GM18511 (cell line): ENCODE results near the gene EXOC3L2.
A peak's percentile ranks its signal among the peaks of the same experiment; 100 is the strongest.

Source experiments
- ATAC-seq: cut with Tn5 transposase; IDR thresholded peaks from one replicate; pipeline ENCODE4 v1.9.1; 2021; ENCODE audit warnings: mild to moderate bottlenecking, moderate library complexity; ENCODE audit not compliant: unreplicated experiment

Gene EXOC3L2

DNA sequence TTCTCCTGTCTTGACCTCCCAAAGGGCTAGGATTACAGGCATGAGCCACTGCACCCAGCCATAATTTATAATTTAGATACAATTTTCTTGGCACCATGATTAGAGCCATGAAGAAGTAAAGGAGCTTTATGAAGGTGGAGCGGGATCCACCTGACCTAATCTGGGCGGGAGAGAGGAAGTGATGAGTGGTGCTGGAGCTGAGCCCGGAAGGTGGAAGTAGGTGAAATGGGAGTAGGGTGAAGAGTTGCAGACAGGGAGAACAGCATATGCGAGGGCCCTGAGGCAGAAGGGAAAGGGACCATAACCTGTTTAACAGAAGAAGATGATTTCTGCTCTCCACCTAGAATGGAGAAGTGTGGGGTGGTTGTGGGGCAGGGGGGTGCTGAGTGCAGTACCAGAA lies 62.4 kb downstream of the EXOC3L2 start:
- ATAC-seq: no peak

DNA sequence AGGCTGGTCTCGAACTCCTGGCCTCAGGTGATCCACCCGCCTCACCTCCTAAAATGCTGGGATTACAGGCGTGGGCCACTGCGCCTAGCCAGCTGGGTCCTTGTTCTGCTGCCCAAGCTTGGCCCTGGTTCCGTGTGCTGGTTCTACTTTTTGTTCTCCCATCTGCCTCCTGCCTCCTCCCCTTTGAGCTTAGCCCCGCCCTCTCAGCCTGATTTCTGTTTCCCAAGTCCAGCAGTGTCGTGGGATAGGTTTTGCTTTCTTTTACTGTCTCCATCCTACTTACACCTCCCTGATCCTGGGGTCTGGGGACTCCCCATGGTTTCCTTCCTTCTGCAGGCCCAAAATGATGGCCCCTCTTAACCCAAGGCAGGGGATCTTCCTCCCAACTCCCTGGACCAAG lies 64.3 kb downstream of the EXOC3L2 start:
- no peak for ATAC-seq

DNA sequence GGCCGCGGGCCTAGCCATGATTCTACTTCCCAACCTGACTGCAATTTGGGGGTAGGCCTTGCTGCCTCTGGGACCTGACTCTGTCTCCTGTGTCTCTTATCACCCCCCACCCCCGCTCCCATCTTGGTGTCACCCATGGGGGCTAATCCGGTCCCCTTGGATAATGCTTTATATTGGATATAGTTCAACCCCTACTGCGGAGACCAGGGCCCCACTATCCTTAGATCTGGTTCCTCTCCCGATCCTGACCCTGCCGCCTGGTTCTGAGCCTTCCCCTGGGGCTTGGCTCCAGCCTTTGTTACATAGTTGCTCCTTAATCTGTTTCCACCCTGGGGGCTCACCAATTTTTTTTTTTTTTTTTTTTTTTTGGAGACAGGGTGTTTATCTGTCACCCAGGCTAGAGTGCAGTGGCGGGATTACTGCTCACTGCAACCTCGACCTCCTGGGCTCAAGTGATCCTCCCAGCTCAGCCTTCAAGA lies 65.3 kb downstream of the EXOC3L2 start:
- no peak for ATAC-seq

DNA sequence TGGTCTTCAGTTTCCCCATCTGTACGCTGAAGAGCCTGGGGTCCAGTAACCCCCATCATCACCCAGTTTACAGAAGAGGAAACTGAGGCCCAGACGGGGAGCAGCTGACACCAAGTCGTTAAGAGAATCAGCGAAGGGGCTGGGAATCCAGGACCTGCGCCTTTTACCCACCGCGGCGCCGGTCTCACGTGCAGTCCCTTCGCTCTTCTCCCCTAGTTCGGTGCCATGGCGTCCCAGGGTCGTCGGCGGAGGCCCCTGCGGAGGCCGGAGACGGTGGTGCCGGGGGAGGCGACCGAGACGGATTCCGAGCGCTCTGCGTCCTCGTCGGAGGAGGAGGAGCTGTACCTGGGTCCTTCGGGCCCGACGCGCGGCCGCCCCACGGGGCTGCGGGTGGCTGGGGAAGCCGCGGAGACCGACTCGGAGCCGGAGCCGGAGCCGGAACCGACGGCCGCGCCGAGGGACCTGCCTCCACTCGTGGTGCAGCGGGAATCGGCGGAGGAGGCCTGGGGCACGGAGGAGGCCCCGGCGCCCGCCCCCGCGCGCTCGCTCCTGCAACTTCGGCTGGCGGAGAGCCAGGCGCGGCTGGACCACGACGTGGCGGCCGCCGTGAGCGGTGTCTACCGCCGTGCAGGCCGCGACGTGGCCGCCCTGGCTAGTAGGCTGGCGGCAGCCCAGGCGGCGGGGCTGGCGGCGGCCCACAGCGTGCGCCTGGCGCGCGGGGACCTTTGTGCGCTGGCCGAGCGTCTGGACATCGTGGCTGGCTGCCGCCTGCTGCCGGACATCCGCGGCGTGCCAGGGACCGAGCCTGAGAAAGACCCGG lies 65.9 kb downstream of the EXOC3L2 start:
- ATAC-seq: no peak

DNA sequence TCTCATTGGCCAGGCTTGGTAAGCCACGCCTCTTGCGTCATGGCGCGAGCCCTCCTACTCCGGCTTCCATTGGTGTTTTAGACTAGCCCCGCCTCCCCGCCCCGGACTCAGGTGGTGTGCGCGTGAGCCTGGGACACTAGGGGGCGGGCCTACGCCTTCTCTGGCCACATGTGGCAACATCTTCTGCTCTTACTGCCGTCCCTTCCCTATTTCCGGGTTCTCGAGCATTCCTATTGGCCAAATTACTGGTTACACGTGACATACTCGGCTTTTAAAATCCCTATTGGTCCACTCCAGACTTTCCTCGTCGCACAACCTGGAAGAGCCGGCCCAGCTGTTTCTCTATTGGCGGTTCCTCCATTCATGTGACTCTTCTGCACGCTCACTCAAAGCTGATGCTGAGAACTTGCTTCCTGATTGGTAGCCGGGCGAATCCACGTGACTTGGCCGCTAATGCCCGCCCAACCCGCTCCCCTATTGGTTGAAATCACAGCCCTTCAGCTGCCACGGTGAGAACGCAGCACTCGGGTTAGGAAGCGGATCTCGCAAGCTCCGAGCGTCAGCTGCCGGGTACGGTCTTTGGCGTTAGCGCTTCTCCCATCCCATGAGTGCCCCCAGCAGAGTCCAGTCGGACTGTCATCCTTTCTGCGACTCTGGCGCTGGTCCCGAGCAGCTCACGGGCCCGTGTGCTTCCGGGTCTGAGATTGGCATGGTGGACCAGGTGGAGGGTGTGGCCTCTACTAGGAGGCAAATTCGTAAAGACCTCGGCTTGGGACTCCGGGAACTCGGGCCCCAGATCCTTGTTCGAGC lies 66.7 kb downstream of the EXOC3L2 start, which contains the start of gene BLOC1S3:
BLOC1S3 (plus strand) TSS at position 523 of the 810 bp plus-strand sequence. CDS start 513 bp downstream, outside the sequence.
- peak; percentile 84 for ATAC-seq

DNA sequence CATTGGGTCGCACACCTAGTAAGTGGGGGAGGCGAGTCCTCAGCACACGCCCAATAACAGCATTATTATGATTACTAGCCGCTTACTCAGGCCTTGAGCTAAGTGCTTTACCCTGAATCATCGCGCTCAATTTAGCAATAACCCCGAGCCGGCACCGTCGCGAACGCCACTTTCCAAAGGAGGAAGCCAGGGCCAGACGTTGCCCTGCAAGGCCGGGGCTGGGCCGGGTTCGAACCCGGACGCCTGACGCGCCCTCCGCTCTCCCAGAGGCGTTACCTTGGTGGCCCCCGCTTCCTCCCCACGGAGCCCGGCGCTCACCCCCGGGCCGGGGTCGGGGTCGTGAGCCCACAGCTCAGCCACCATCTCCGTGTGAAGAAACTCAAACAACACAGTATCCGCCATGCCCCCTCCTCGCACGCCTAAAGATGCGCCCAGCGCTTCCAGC lies 67.4 kb downstream of the EXOC3L2 start, which contains the start of gene TRAPPC6A:
TRAPPC6A (minus strand) TSS at position 421 of the 445 bp plus-strand sequence; CDS start at position 402, 19 bp downstream.
- peak; percentile 14 for ATAC-seq

DNA sequence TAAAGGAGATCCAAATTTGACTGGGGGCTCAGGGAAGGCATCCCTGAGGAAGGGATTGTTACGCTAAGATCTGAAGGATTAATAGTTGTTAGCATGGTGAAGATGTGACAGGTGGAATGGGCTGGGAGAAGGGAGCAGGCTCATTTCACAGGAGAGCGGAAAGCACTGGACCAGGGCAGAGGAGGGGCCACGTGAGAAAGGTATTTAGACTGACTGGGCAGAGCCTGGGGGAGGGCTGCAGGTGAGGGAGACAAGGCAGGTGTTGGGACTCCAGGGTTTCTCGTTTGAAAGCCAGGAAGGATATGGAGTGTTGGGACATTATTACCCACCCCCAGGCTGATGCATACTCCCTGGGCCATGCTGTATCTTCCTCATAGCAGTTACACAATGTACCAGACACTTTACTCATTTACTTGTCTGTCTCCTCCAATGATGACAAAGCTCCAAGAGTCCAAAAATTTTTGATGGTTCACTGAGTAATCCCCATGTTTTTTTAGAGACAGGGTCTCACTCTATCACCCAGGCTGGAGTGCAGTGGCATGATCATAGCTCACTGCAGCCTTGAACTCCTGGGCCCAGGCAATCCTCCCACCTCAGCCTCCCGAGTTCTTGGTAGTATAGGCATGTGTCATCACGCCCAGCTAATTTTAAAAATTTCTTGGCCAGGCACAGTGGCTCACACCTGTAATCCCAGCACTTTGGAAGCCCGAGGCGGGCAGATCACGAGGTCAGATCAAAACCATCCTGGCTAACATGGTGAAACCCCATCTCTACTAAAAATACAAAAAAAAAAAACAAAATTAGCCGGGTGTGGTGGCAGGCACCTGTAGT lies 69.5 kb downstream of the EXOC3L2 start:
- no peak for ATAC-seq

DNA sequence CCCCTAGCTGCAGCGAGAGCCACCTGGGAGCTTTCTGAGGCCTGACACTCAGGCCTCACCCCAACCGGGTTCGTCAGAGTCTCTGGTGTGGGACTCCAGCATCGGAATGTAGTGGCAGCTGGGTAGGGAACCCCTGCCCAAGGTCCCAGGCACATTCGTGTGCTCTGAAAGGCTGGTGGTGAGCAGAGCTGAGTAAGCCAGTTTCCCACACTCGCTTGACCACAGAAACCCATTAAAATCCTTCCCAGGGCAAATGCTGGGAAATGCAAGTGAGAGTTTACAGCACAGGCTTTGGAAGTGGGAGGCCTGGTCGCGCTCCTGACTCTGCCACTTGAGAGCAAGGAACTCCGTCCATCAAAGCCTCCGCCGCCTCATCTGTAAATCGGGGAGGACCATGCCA lies 71.4 kb downstream of the EXOC3L2 start:
- no peak for ATAC-seq

DNA sequence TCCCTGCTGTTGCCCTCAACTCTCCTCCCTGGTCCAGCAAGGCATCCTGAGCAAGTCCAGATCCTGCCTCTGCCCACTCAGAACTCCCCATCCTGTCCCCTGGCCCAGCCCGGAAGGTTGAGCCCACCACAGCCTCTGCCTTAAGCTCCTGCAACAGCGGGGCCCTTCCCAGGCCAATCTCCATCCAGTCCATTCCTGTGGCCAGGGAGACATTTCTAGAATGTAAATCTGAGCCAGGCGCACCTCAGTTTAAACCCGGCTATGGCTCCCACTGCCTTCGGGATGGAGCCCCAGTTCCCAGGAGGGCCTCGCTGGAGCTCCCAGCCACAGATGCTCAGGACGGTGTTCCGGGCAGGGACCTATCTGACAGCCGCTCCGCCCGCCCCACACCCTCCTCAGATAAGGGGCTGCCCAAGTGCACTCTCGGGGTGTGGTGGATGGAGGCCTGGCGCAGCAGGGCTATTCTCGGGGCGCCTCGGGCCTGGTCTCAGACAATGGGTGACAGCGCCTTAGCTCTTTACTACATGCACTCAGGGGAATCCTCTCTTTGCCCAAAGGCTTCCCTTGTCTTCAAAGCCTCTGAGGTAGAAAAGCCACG lies 72.5 kb downstream of the EXOC3L2 start:
- no peak for ATAC-seq

DNA sequence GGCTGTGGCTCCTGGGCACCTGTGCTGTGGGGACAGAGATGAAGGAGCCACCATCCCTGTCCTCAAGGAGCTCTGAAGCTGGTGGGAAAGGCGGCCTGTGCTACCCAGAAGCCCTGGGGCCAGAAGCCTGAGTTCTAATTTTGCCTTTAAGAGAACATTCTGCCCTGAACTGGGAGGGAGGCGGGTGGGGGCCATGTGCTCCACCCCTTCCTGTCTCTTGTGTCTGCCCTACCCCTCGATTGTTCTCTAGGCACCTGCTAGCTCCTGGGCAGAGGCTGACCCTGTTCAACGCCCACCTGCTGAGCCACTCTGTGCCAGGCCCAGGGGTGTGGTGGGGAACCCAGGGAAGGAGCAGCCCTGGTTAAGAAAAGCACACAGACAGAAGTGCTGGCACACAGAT lies 73.0 kb downstream of the EXOC3L2 start:
- no peak for ATAC-seq

DNA sequence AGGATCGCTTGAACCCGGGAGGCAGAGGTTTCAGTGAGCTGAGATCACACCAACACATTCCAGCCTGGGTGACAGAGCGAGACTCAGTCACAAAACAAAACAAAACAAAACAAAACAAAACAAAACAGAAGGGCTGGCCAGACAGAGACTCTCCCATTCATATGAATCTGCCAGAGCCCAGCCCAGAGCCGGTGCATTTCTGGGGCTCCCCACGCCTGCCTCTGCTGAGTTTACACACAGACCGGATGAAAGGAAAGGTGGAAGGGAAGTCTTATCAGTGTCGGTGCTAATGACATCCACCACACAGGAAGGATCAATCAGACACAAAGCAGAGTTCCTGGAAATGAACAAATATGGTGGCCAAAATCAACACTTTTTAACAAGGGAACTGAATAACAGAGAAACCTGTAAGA lies 74.0 kb downstream of the EXOC3L2 start:
- no peak for ATAC-seq

DNA sequence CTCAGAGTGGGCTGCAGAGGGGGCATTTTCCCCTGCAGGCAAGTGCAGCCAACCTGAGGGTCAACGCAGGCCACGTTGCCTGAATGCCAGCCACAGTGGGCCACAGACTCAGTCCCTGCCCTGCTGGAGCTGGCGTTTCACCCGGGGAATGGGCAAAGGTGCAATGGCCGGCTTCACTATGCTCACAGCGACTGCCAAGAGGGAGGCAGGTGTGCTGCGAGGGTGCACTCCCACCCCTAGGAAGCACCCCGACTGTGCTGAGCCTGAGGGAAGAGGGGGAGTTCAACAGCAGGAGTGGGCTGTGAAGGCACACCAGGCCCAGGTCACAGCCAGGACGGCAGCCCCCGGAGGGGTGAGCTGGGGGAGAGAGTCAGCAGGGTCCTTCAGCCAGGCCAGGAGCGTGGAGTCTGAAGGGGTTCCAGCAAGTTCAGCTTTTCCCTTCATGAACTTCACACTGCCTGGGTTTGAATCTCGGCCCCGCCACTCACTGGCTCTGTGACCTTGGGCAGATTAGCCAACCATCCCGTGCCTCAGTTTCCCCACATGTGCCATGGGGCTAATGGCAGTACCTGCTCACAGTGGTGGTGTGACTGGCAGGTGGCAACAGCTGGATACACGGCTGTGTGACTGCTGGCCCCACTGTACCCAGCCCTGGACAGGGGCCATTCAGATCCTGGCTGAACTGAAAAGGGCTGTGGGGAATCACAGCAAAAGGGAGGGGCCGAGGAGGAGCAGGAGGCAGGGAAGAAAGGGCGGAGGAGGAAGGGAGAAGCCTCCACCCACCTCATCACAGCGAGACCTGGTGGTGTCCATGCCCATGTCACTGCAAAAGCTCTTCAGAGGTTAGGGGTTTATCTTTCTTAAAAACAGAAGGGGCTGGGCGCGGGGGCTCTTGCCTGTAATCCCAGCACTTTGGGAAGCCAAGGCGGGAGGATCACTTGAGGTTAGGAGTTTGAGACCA lies 74.8 kb downstream of the EXOC3L2 start:
- no peak for ATAC-seq

DNA sequence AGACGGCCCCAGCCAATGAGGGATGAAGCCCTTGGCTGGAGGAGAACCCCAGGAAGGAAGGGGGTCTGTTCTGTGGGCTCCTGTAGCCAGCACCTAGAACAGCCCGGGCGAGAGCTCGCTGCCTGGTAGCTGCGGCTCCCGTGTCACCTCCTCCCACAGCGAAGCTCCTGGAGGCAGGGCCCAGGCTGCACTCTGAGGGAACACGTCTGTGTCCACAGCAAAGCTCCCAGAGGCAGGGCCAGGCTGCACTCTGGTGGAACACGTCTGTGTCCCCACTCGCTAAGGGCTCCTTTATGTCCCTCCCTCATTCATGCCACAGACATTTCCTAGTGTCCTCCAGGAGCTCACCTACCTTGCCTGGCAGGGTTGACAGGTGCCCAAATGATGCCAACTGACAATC lies 75.6 kb downstream of the EXOC3L2 start:
- ATAC-seq: no peak

DNA sequence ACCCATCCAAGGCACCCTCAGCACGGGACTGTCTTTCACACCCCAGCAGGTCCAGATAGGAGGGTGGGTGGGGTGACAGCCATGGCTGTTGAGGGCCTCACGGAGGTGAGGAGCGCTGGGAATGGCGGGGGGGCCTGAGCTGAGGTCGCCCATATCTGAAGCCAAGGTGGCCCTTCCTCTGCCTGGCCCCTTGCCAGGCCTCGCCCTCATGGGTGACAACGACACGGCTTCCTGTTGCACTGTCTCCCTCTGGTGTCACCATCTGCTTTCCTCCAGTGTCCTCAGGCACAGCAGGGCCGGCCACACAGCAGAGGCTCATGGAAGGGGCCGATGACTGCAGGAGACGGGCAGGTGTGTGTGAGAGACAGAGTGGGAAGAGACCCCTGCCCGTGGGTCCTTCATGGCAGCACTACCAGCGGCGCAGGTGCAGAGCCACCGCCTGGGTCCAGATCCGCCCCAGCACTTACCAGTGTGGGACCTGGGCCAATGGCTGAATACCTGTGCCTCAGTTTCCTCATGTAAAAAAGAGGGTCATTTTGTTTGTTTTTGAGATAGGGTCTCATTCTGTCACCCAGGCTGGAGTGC lies 76.3 kb downstream of the EXOC3L2 start:
- ATAC-seq: no peak

DNA sequence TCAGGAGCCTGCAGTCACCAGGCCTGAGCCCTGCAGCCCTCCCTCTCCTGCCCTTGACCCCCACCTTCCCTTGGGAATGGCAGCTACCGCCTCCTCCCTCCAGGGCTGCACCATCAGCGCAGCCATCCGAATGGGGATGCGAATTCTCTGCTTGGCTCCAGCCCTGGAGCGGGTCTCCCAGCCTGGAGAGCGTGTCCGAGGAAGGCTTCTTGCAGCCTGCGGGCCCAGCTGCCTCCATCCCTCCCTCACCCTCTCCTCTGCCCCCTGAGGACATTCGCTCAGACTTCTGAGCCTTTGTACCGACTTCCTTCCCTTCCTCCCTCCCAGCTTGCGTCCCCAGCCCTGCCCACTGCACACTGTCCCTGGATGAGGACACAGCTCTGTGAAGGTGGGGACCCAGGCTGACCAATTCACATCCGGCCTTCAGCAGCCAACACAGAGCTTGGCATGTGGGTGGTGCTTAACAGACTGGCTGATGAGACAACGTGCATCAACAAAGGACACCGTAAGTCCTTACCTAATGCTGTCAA lies 78.4 kb downstream of the EXOC3L2 start:
- no peak for ATAC-seq

DNA sequence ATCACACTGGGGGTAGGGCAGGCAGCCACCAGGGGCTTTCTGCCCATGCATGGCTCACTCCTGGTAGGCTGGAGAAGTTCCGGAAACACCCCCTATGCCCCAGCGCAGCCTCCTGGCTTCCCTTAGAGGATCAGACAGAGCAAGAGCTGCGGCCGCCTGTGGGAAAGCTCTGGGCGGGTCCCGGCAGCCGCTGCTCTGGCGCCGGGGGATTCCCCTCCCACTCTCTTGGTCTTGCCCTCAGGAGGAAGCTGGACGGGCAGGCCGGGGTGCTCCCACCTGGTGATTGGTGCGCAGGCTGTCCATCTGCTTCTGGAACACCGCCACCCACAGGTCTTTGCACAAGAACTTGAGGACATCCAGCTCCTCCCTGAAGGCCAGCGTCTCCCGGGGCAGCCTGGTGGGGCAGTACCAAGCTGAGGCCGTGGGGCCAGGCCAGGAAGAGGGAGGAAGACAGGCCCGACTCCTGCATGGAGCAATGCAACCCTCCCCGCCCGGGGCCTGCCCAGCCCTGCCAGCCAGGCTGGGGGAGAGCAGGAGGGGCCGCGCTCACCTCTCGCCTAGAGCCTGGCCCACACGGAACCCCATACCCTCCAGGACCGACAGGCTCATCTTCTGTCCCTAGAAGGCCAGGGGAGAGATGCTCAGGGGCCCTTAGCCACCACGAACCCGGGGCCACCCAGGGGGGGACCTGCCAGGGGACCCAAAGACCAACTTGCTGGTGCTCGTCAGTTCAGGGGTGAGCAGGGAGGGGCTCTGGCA lies 80.5 kb downstream of the EXOC3L2 start:
- ATAC-seq: peak; percentile 81

DNA sequence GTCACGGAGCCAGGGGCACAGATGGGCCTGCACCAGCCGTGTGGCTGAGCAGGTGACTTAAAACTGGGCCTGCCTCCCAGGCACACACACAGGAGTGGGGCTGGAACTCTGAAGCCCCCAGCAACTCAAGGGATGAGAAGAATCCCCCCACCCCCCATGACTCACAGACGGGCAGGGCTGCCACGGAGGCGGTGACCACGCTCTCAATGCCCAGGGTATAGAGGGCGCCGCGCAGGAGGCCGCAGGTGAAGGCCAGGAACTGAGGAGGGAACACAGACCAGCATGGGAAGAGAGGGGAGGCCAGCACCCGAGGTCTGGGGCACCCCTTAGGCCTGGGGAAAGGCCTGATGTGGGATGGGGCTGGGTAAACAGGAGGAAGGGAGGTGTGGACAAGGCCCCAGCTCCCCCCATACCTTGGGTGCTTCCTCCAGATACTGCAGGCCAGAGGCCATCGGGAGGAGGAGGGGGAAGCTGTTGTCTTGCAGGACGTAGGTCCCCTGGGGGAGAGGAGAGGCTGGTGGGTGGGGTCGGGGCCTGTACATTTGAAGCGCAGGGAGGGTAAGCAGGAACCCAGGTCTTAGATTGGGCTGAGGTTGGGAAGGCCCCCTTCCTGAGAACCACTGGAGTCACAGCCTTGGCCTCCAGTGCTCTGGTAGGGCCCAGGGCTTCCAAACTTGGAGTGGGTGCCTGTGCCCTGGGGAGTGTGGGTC lies 81.3 kb downstream of the EXOC3L2 start:
- ATAC-seq: no peak
